Measurements from ENCODE around the gene THAP9.

THAP9 gene

GRCh38 chr4:82965763-82966162 is 65.2 kb downstream of the THAP9 start:
- no peak for DNase-seq

- DNase-seq = no peak
Measured at GRCh38 chr4:82968972-82969371, 68.4 kb downstream of the THAP9 start.

GRCh38 chr4:82969414-82969813 is 68.9 kb downstream of the THAP9 start:
- no peak for DNase-seq

Data from central memory CD4-positive, alpha-beta T cell (primary cell).